GM10248 (cell line): ENCODE measurements around the gene TBC1D9B.

Experiments
- CTCF ChIA-PET: fragments of 300-600 bp; sonication (Branson Sonifier 250); formaldehyde crosslinking; extraction: SDS; loops from one replicate; lab custom pipeline; 2021; ENCODE audit warnings: antibody characterized with exemption; lab: Yijun Ruan, JAX
- POLR2A ChIA-PET: fragments of 350-650 bp; sonication (Branson Sonifier 250); formaldehyde crosslinking; extraction: SDS; loops from one replicate; lab custom pipeline; 2020; ENCODE audit warnings: antibody characterized with exemption; lab: Yijun Ruan, JAX
- DNase-seq: peaks from one replicate; pipeline ENCODE4 v3.0.0; 2012; ENCODE audit errors: extremely low spot score
- TF ChIP-seq, protein P1 (sequence below): IDR thresholded peaks from 2 replicates; pipeline ENCODE4 v1.5.1; 2012; ENCODE audit warnings: mild to moderate bottlenecking, low read depth; ENCODE audit errors: extremely low read depth, missing control alignments, control extremely low read depth

The TBC1D9B gene

DNA sequence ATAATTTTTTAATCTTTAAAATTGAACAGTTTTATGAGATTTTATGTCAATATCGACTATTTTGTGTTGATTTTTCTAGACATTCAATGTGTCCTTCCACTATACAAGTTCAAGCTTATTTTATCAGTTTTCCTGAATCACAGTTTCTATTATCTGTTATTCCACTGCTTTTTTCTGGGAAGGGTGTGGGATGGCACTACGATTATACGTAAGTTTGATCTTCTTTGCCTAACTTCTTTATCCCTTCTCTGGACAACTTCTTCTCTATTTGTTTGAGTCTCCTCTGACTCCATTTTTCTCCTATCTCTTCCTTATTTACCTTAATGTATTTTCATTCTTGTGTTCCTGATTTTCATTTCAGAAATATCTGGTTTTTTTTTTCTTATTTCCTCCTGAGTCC lies 24.5 kb downstream of the TBC1D9B start:
- TF ChIP-seq, protein P1, sequence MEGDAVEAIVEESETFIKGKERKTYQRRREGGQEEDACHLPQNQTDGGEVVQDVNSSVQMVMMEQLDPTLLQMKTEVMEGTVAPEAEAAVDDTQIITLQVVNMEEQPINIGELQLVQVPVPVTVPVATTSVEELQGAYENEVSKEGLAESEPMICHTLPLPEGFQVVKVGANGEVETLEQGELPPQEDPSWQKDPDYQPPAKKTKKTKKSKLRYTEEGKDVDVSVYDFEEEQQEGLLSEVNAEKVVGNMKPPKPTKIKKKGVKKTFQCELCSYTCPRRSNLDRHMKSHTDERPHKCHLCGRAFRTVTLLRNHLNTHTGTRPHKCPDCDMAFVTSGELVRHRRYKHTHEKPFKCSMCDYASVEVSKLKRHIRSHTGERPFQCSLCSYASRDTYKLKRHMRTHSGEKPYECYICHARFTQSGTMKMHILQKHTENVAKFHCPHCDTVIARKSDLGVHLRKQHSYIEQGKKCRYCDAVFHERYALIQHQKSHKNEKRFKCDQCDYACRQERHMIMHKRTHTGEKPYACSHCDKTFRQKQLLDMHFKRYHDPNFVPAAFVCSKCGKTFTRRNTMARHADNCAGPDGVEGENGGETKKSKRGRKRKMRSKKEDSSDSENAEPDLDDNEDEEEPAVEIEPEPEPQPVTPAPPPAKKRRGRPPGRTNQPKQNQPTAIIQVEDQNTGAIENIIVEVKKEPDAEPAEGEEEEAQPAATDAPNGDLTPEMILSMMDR, result no peak
- ChIA-PET CTCF (interaction anchor here (1.2 to 2.0 kb wide), 3 partner anchors 9 to 24 kb away, joined by 4 to 5 read pairs (median 4); no protein-coding TSS in a partner anchor), POLR2A (no interaction called here)
- DNase-seq, result no peak

DNA sequence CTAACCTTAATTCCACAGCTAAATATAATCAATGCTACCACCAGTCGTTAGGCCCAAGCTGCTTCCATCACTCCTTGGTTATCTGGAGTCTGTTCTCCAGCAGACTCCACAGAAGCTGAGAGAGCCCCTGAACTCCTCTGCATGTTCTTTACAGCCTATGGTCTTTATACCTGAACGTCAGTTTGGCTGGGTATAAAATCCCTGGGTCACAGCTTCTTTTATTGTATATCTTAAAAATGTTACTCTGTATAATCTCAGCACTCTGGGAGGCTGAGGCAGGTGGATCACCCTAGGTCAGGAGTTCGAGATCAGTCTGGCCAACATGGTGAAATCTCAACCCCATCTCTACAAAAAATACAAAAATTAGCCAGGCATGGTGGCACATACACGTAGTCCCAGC lies 25.4 kb downstream of the TBC1D9B start:
- POLR2A ChIA-PET, result no interaction called here
- CTCF ChIA-PET, result interaction anchor here (1.2 to 2.0 kb wide), 4 partner anchors 8 to 25 kb away, joined by 4 to 5 read pairs (median 4); no protein-coding TSS in a partner anchor
- no peak for DNase-seq
- TF ChIP-seq, protein P1, result no peak

DNA sequence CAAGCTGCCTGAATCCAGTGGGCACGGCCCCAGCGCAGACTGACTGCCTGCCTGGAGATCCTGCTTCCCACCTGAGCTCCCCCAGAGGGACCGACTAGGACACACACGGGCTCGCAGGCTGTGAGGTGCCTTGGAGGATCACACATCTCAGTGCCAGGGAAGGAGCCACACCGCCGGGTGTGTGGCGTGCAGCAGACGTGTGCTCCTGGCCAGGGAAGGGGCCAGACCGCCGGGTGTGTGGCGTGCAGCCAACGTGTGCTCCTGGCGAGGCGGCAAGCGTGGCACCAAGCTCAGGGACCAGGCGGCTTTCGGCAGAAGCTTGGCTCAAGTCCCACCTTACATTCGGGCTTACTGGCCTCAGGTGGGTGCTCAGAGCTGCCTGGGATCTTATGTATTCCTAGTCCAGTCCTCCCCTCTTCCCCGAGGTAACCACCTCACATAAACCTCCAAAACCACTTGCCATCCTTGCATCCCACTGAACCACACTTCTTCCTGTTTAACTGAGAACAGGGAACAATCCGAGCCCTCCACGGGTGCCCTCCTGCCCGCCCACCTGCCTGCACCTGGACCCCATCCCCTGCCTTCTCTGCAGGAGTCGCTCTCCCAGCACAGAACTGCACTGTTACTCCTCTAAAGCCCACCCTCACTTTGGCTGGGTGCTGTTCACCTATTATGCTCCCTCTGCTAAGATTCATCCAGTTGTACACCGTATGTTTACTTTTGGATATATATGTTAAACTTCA lies 26.7 kb downstream of the TBC1D9B start:
- ChIA-PET CTCF (interaction anchor here (1.1 kb wide), 1 partner anchor 12 kb away, joined by 5 read pairs; no protein-coding TSS in a partner anchor), POLR2A (no interaction called here)
- TF ChIP-seq, protein P1, result no peak

DNA sequence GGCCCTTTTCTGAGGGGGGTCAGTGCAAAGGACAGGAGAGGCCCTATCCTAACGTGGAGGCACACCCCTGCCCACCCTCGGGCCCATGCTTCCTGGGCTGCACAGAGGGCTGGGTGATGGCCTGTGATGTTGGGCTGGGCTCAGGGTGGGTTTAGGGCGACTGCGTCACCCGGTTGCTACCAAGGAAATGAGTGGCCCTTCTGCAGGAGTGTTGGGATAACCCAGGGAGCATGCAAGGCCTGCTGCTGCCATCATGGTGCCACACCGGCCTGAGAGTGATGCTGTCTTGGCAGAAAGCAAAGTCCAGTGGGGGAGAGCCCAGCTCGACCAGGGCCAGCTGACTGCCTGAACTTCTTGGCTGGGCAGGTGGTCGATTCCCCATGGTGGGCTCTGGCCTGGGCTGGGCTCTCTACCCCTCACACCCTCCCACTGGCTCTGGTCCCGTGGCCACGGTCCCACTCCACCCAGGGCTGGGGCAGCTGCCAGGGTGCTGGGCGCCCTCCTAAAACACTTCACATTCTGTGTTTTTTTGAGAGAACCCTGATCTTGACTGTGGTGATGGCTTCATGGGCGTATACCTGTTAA lies 27.5 kb downstream of the TBC1D9B start:
- POLR2A ChIA-PET, result no interaction called here
- CTCF ChIA-PET, result interaction anchor here (1.1 kb wide), 1 partner anchor 11 kb away, joined by 5 read pairs; no protein-coding TSS in a partner anchor

More for the DNA sequence above, 26.7 kb downstream of the TBC1D9B start:
- DNase-seq, result no peak

DNA sequence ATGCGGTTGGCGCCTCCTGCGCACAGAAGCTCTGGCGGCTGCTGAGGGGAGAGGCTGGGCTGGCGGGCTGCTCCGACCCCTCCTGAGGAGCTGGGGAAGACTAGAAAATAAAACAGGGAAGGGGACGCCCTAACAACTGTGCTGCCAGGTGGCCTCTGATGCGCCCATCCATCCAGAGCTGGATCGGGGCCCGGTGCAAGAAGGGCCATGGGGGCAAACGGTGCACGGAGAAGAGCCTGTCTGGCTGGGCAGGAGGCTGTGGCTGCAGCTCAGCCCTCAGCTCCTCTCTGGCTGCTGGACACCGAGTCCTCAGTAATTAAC lies 28.0 kb downstream of the TBC1D9B start:
- no peak for DNase-seq
- ChIA-PET CTCF (no interaction called here), POLR2A (no interaction called here)
- TF ChIP-seq, protein P1, result no peak

More for the DNA sequence above, 27.5 kb downstream of the TBC1D9B start:
- TF ChIP-seq, protein P1, result no peak
- no peak for DNase-seq

DNA sequence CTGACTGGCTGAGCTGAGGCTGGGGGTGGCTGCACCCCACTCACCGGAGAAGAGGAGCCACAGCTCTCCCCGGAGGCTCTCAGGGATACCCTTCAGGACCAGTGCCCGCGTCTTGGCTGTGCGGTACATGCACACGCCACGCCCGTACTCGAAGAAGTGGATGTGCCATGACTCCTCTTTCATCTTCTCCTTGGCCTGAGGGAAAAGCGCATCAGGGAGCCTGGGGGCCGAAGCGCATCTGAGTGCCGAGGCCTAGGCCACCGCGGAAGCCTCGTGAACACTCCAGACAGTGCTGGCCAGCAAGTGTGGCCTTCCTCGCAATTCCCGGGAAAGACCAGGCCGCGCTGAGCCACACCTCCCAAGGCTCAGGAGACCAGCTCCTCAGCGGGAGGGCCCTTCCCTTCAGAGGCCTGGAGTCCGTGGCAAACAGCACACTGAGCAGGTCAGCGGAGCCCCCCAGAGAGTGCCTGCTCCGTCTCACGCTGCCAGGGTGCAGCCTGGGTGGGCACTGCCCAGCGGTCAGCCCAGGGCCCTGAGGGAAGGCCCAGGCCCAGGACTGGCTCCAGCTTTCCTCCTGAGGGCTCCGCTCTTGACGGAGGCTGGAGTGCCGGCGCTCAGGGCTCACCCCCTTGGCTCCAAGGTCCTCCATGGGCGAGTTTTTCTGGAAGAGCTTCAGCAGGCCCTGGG lies 28.6 kb downstream of the TBC1D9B start:
- DNase-seq, result no peak
- POLR2A ChIA-PET, result interaction anchor here (0.5 kb wide), 1 partner anchor 27 kb away, joined by 4 read pairs; no protein-coding TSS in a partner anchor
- CTCF ChIA-PET, result no interaction called here
- TF ChIP-seq, protein P1, result no peak
